Stomach (tissue), 4 donors: Measurements from ENCODE around the gene CHD5.

Source experiments
- CTCF ChIP-seq, 7 experiments: fragments of 450-650 bp in 4 of 7; fragments of 200-600 bp in 3 of 7; sonication (generic) in 3 of 7; IDR thresholded peaks; one replicate each; pipeline ENCODE4 v1.5.1; 2016 to 2019; ENCODE audit warnings: antibody characterized with exemption in 7 of 7, control low read depth in 2 of 7, mild to moderate bottlenecking in 1 of 7
- POLR2A ChIP-seq, 4 donors: fragments of 450-650 bp; IDR thresholded peaks; one replicate each; pipeline ENCODE4 v1.6.1; 2016; ENCODE audit warnings: antibody characterized with exemption in 4 of 4, control low read depth in 2 of 4, mild to moderate bottlenecking in 1 of 4, moderate library complexity in 1 of 4
- POLR2AphosphoS5 ChIP-seq, 3 donors: sonication (generic); formaldehyde crosslinking; IDR thresholded peaks; one replicate each; pipeline ENCODE4 v1.6.1; 2016; ENCODE audit warnings: antibody characterized with exemption in 3 of 3

- TF ChIP-seq CTCF (IDR thresholded peaks at IDR 0.05) (no peak), POLR2AphosphoS5 (IDR thresholded peaks at IDR 0.05) (no peak), POLR2A (IDR thresholded peaks at IDR 0.05) (no peak)
These were observed 27.8 kb upstream of the CHD5 start for GRCh38 chr1:6207921-6208320.
